ENCODE results near the gene HOXB5. TPM values are rescaled to one million over a fixed set of nuclear protein-coding genes. Genes with fewer than 3 reads are reported as not detected.

HOXB5 gene
- total RNA-seq, 1 experiment from 2014 or later, result 0.95 TPM

DNA sequence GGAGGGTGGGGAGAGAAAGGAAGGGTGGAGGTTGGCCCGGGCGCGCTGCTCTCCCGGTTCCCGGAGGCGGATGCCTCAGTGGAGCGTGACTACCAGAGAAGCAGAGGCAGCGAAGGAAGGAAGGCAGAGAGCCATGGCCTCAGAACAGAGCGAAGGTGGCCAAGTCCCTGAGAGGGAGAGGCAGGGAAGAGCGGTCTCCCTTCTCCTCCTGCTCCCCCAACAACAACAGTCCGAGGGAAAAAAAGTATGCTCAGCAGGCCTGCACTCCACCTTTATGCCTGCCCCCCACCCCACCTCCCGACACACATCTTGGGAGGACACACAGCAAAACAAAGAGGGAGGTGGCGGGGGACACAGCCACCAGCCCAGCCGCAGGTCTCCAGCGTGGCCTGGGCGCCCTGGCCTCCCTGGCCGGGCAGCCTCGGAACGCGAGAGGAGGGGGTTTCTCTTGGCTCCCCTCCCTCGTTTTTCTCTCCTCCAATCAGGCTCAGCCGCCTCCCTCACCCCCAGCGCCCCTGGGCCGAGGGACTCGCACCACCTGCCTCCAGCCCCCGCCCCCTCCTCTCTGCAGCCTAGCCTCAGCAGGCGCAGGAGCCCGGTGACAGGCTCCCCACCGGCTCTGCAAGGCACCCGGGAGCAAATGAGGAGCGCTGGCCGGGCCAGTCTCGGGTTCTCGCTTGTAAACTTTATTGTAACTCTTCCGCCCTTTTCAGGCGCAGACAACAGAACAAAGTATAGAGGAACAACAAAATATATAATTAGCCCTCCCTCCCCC, 18.3 kb upstream of the HOXB5 start:
- intact Hi-C loops (cut with micrococcal nuclease), result no loop called here
- no peaks in the 10 kb centered on the region for H3K79me2 ChIP-seq (ENCODE audit: low read length)

DNA sequence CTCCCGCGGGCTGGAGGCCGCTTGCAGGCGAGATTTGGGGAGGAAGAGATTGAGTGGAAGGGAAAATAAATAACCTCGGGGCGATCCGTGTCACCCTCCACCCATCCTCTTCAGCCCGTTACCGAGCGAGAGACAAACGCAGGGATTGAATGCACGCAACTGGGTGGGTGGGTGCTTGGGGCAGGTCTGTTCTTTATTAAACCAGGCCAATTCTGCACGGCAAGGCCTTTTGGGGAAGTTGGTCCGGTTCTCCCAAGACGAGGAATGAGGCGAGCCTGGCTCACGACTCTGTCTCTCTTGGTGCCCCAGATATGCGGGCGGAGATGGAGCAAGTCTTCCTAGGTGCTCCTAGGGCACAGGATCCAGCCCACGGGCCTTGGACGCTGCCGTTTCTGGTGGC, 17.6 kb upstream of the HOXB5 start:
- intact Hi-C loops (cut with micrococcal nuclease), result no loop called here
- no peaks in the 10 kb centered on the region for H3K79me2 ChIP-seq (ENCODE audit: low read length)
- H2AFZ ChIP-seq (ENCODE audit: low read length), result peak overlapping the region; percentile 80
- H3K4me3 ChIP-seq (ENCODE audit: low read length), result peak overlapping the region; percentile 61
- DNase-seq (no peak), ATAC-seq (peak; percentile 33)
- no peaks in the 10 kb centered on the region for H3K9me3 ChIP-seq (ENCODE audit: low read length)
- H3F3A ChIP-seq (ENCODE audit: low read length, unreplicated experiment), result no peaks in the 10 kb centered on the region
- peaks cover 16% of the 10 kb centered on the region for H3K4me1 ChIP-seq (ENCODE audit: insufficient read depth, low read length)
- no peaks in the 10 kb centered on the region for H3K36me3 ChIP-seq (ENCODE audit: low read depth, low read length)
- H3K9ac ChIP-seq (ENCODE audit: low read length), result no peak overlapping the region; the same call in 1 of the 2 replicates
- no peaks in the 10 kb centered on the region for H3K9me2 ChIP-seq (replicated peaks; ENCODE audit: low read length)
- no TSS peak for BruUV-seq (replicated peaks)
- POLR2A ChIA-PET (ENCODE audit: unreplicated experiment), result no interaction called here
- H3K4me2 ChIP-seq (ENCODE audit: low read length), result peak overlapping the region; percentile 84
- CTCF ChIA-PET, result no interaction called here
- TF ChIP-seq EZH2phosphoT487 (IDR thresholded peaks at IDR 0.05; ENCODE audit: borderline replicate concordance, low read length), result no peak
- TF ChIP-seq EZH2 (IDR thresholded peaks at IDR 0.05; ENCODE audit: low read length, unreplicated experiment), result no peak
- TF ChIP-seq, protein P1, sequence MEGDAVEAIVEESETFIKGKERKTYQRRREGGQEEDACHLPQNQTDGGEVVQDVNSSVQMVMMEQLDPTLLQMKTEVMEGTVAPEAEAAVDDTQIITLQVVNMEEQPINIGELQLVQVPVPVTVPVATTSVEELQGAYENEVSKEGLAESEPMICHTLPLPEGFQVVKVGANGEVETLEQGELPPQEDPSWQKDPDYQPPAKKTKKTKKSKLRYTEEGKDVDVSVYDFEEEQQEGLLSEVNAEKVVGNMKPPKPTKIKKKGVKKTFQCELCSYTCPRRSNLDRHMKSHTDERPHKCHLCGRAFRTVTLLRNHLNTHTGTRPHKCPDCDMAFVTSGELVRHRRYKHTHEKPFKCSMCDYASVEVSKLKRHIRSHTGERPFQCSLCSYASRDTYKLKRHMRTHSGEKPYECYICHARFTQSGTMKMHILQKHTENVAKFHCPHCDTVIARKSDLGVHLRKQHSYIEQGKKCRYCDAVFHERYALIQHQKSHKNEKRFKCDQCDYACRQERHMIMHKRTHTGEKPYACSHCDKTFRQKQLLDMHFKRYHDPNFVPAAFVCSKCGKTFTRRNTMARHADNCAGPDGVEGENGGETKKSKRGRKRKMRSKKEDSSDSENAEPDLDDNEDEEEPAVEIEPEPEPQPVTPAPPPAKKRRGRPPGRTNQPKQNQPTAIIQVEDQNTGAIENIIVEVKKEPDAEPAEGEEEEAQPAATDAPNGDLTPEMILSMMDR (conservative IDR thresholded peaks at IDR 0.05; ENCODE audit: low read depth, low read length), result no peak
- peaks cover 41% of the 10 kb centered on the region for H3K27me3 ChIP-seq (ENCODE audit: low read length)
- no peak overlapping the region for H3K27ac ChIP-seq (ENCODE audit: low read length)
- H4K20me1 ChIP-seq (ENCODE audit: low read length), result no peaks in the 10 kb centered on the region

More for the DNA sequence above, 18.3 kb upstream of the HOXB5 start:
- CTCF ChIA-PET, result no interaction called here
- H3K9me3 ChIP-seq (ENCODE audit: low read length), result no peaks in the 10 kb centered on the region
- BruUV-seq (replicated peaks), result no TSS peak
- no peaks in the 10 kb centered on the region for H3K36me3 ChIP-seq (ENCODE audit: low read depth, low read length)
- POLR2A ChIA-PET (ENCODE audit: unreplicated experiment), result no interaction called here
- peak overlapping the region; percentile 84 for H3K4me2 ChIP-seq (ENCODE audit: low read length)
- H3K4me1 ChIP-seq (ENCODE audit: insufficient read depth, low read length), result peaks cover 16% of the 10 kb centered on the region
- H4K20me1 ChIP-seq (ENCODE audit: low read length), result no peaks in the 10 kb centered on the region
- DNase-seq (no peak), ATAC-seq (peak; percentile 50)
- no peaks in the 10 kb centered on the region for H3F3A ChIP-seq (ENCODE audit: low read length, unreplicated experiment)
- H3K4me3 ChIP-seq (ENCODE audit: low read length), result peak overlapping the region; percentile 61
- no peak for TF ChIP-seq EZH2 (IDR thresholded peaks at IDR 0.05; ENCODE audit: low read length, unreplicated experiment)
- TF ChIP-seq, protein P1 (conservative IDR thresholded peaks at IDR 0.05; ENCODE audit: low read depth, low read length), result no peak
- no peak for TF ChIP-seq EZH2phosphoT487 (IDR thresholded peaks at IDR 0.05; ENCODE audit: borderline replicate concordance, low read length)
- no peak overlapping the region for H3K9ac ChIP-seq (ENCODE audit: low read length)
- H2AFZ ChIP-seq (ENCODE audit: low read length), result peak overlapping the region; percentile 80
- peaks cover 48% of the 10 kb centered on the region for H3K27me3 ChIP-seq (ENCODE audit: low read length)
- no peaks in the 10 kb centered on the region for H3K9me2 ChIP-seq (replicated peaks; ENCODE audit: low read length)
- H3K27ac ChIP-seq (ENCODE audit: low read length), result no peak overlapping the region

Measured in PC-3 (cell line).